ENCODE data around the gene TARM1. TPM values are rescaled to one million over a fixed set of nuclear protein-coding genes. Genes with fewer than 3 reads are reported as not detected.

Gene TARM1
- total RNA-seq, 1 donor from 2014 or later = not detected

DNA sequence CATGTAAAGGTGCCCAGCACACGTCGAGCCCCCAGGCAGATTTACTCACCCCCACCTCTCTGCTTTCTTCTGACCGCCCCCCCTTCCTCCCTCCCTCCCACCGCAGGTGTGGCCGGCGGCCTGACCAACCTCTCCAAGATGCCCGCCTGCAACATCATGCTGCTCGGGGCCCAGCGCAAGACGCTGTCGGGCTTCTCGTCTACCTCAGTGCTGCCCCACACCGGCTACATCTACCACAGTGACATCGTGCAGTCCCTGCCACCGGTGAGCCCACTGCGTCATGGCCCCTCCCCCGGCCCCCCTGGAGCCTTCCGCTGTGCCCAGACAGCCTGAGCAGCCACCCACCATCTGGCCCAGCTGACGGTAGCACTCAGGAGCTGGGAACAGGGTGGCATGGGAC lies 43.2 kb upstream of the TARM1 start:
- H3K4me3 ChIP-seq (ENCODE audit: low read depth, low read length) = no peak overlapping the region
- DNase-seq (ENCODE audit: low read depth) = no peak
- no peak for TF ChIP-seq CTCF (conservative IDR thresholded peaks at IDR 0.05; ENCODE audit: low read depth, low read length)

- DNase-seq (ENCODE audit: low read depth) = no peak
- TF ChIP-seq CTCF (conservative IDR thresholded peaks at IDR 0.05; ENCODE audit: low read depth, low read length) = no peak
- H3K4me3 ChIP-seq (ENCODE audit: low read depth, low read length) = no peak overlapping the region
These were observed 42.5 kb upstream of the TARM1 start for GRCh38 chr19:54123682-54124081.

GRCh38 chr19:54121259-54121658 lies 40.1 kb upstream of the TARM1 start:
- H3K4me3 ChIP-seq (ENCODE audit: low read depth, low read length) = no peak overlapping the region
- TF ChIP-seq CTCF (conservative IDR thresholded peaks at IDR 0.05; ENCODE audit: low read depth, low read length) = no peak
- no peak for DNase-seq (ENCODE audit: low read depth)

DNA sequence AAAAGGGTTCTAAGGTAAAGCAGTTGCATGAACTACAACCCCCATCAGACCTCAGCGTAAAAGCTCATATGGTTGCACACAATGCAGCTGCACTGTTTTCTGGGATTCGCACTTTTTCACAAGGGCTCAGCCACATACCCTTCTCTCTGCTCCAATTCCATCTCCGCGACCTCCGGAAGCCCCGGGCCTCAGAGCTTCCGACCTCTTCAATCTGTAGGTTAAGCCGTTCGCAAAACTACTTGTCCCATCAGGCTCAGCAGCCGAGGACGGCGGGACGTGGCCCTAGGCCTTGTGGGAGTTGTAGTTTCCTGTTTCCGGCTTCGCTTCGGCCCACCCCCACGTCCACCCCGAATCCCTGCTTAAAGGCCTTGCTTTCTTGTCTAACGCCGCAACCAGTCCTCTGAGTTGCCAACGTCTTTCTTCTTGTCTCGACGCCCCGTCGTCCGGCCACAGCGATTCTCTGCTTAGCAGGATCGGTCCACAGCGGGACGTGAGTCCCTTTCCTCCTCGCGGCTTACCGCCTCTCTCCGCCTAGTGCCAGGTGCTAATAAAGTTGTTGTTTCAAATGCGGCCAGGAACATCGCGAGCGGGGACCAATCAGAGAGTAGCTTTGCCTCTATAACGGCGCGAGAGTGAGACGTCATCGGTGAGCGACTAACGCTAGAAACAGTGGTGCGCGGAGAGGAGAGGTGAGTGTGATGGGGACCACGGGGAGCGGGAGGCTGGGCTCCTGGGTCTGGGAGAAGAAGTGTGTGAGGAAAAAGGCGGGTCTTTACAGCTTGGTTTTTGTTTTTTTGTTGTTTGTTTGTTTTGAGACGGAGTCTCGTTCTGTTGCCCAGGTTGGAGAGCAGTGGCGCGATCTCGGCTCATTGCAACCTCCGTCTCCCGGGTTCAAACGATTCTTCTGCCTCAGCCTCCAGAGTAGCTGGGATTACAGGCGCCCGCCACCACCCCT lies 34.2 kb upstream of the TARM1 start, which contains the start of the genes PRPF31 and TFPT:
TSS of gene PRPF31 (plus strand) at position 646 of the 955 bp plus-strand sequence. CDS start 2,525 bp downstream, outside the sequence.
TSS of gene TFPT (minus strand) at position 549 of the 955 bp plus-strand sequence. CDS start at position 161, 388 bp downstream.
- H3K4me3 ChIP-seq (ENCODE audit: low read depth, low read length) = peak within 1 kb of the TSS; percentile 62
- DNase-seq (ENCODE audit: low read depth) = peak; percentile 89
- no peak for TF ChIP-seq CTCF (conservative IDR thresholded peaks at IDR 0.05; ENCODE audit: low read depth, low read length)

DNA sequence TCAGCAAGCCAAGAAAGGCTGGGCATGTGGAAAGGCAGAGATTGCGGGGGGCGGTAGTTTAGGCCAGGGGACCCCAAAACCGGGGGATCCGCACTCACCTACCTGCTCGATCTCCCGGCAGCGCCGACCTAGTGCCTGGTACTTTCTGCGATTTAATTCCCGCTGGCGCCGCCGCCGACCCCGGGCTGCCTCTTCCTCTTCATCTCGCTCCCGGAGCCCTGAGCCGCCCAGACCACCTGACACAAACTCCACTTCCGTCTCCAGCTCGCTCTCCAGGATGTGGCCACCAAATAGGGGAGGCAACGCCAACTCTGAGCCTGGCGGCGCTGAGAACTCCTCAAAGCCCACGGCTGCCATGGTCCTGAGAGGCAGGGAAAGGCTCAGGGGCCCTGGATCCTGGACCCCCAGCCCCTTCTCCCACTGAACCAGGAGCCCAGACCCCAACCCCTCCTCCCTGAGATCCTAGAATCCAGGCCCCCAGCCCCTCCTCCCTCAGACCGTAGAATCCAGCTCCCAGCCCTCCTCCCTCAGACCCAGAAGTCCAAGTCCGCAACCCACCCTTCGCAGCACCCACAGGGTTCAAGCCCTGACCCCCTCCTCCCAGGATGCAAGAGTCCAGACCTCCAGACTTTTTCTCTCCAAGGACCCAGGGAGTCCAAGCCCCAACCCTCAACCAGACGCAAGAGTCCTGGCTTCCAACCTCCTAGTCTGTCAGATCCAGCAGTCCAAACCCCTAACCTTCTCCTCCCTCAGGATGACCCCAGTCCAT lies 33.4 kb upstream of the TARM1 start:
- DNase-seq (ENCODE audit: low read depth) = no peak
- H3K4me3 ChIP-seq (ENCODE audit: low read depth, low read length) = peak overlapping the region; percentile 62
- no peak for TF ChIP-seq CTCF (conservative IDR thresholded peaks at IDR 0.05; ENCODE audit: low read depth, low read length)

DNA sequence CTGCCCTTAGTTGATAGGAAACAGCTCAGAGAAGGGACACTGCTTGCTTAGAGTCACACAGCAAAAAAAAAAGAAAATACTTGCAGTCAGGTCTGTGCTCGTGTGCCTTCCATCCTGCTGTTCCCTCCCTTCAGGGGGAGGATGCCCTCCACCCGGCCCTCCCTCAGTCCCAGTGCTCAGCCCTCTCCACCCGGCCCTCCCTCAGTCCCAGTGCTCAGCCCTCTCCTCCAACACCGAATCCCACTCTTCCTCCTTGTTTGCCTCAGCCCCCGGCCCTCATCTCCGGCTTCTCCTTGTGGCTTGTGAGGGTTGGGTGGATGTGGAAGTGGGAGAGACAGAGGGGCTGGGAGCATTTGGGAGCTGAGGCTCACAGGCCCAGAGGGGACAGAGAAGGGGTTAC lies 28.5 kb upstream of the TARM1 start:
- TF ChIP-seq CTCF (conservative IDR thresholded peaks at IDR 0.05; ENCODE audit: low read depth, low read length) = no peak
- no peak overlapping the region for H3K4me3 ChIP-seq (ENCODE audit: low read depth, low read length)
- DNase-seq (ENCODE audit: low read depth) = no peak
